Temporal lobe (tissue), 1 donor: ENCODE measurements around the gene SLC6A12. TPM values are rescaled to one million over a fixed set of nuclear protein-coding genes. Genes with fewer than 3 reads are reported as not detected.

Source experiments
- total RNA-seq: library from RNA; depleted of rRNA; stranded (reverse); fragments of >200 nt; gene quantifications from one replicate; pipeline ENCODE4 v1.2.3, GENCODE V29; 2014

SLC6A12 gene
- total RNA-seq, 1 donor from 2014 or later, result 11.1 TPM

Other genes starting within 250 kb of the SLC6A12 start
- 6.6 TPM for gene IQSEC3, start 147.4 kb downstream of the SLC6A12 start, total RNA-seq
- 14.0 TPM for gene SLC6A13, start 48.7 kb upstream of the SLC6A12 start, total RNA-seq
- 58.5 TPM for gene KDM5A, start 175.2 kb upstream of the SLC6A12 start, total RNA-seq
- 18.7 TPM for gene CCDC77, start 187.5 kb upstream of the SLC6A12 start, total RNA-seq
- gene B4GALNT3, start 245.8 kb upstream of the SLC6A12 start, total RNA-seq, result 1.5 TPM